Left lung (tissue), 10 donors: ENCODE results near the gene NCAPG2. TPM values are rescaled to one million over a fixed set of nuclear protein-coding genes. Genes with fewer than 3 reads are reported as not detected.

Source experiments
- ATAC-seq: fragments of 200-7000 bp; cut with Tn5 transposase; one replicate; pipeline ENCODE4 v1.9.1; 2020; ENCODE audit warnings: moderate library complexity
- DNase-seq, 4 donors: peaks; one replicate each; pipeline ENCODE4 v3.0.0-alpha.2; 2013 to 2020
- H3K27ac ChIP-seq, 2 donors: fragments of 200-600 bp; sonication (generic) in 1 of 2; one replicate each; pipeline versions ENCODE4 v1.5.0 to v1.8.0; 2020 to 2021
- H3K27me3 ChIP-seq, 2 donors: fragments of 200-600 bp; sonication (generic) in 1 of 2; one replicate each; pipeline versions ENCODE4 v1.5.0 to v1.8.0; 2020 to 2021
- H3K36me3 ChIP-seq, 2 donors: fragments of 200-600 bp; sonication (generic) in 1 of 2; one replicate each; pipeline versions ENCODE4 v1.5.0 to v1.8.0; 2020 to 2021
- H3K4me1 ChIP-seq, 2 donors: fragments of 200-600 bp; one replicate each; pipeline ENCODE4 v1.8.0; 2021
- H3K4me3 ChIP-seq, 2 donors: fragments of 200-600 bp; sonication (generic) in 1 of 2; one replicate each; pipeline versions ENCODE4 v1.5.0 to v1.8.0; 2020 to 2021; ENCODE audit warnings: mild to moderate bottlenecking in 1 of 2
- H3K9me3 ChIP-seq, 2 donors: fragments of 200-600 bp; sonication (generic) in 1 of 2; one replicate each; pipeline versions ENCODE4 v1.5.0 to v1.8.0; 2020 to 2021
- intact Hi-C, 2 donors: fragments of 100-400 bp; cut with DNase I; formaldehyde crosslinking; loops; one replicate each; pipeline versions ENCODE4 v1.11.2 to v1.14.2; 2022
- polyA plus RNA-seq, 6 donors: library from polyadenylated mRNA; unstranded; fragments of 120-200 nt; gene quantifications; one replicate each; pipeline ENCODE4 v1.2.1, GENCODE V29; 2013; ENCODE audit not compliant: insufficient read length in 6 of 6
- total RNA-seq, 2 donors: library from RNA; stranded (reverse); fragmentation: NEBNext Ultra II Directional; extraction: Animal tissue kit (Norgen Biotek cat#: 25700); gene quantifications; one replicate each; pipeline ENCODE4 v1.2.1, GENCODE V29; 2021
- TF ChIP-seq, protein P1 (sequence below), 2 donors: fragments of 200-600 bp; sonication (generic) in 1 of 2; IDR thresholded peaks; one replicate each; pipeline versions ENCODE4 v1.5.0 to v1.8.0; 2021; ENCODE audit warnings: antibody characterized with exemption in 2 of 2
- donor health status: DM: no; HTN: yes; CAD: no.
- donor health status: DM: no; HTN: no; CAD: no.

The NCAPG2 gene
- total and polyA plus RNA-seq, 8 donors, result 13.5 to 42.7 (median 24.6) TPM

DNA sequence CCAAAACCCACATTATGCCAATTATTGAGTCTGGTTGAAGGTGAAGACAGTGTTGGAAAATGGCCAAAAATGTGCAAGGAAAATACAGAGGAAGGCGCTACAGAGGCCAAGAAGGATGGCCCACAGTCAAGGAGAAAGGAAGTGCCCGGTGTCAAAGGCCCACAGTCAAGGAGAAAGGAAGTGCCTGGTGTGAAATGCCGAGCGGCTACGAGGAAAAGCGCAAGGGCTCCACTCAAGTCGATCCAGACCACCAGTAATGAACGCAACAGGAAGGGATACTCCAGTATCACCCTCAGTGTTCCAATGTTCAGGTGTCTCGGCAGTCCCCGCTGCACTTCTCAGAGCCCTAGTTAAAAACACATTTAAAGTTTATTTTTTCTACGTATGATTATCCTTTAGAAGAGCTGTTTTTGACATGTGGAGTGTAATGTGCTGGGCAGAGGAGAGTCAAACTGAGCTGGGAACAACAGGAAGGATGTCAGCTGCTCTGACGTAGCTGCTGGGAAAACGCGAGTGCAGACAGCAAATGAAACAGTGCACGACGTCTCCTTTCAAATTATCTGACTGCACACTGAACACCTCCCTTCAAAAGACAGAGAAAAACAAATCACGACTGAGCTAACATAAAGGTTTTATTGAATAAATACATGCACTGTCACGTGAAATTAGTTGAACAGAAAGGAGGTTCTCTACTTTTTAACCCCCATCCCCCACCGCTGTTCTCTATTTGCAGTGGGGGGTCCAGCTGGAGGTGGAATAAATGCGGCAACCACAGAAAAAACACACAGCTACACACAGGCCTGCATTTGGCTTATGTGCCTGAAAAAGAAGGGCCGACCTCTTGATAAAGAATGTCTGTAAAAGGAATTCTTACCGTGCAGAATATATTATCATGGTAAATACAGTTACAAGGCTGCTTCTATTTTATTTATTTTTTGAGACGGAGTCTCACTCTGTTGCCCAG is 26.1 kb upstream of the NCAPG2 start:
- H3K9me3 ChIP-seq, result no peaks in the 10 kb centered on the region
- H3K4me1 ChIP-seq, result peaks cover 0 to 10% of the 10 kb centered on the region in 2 donors
- H3K27me3 ChIP-seq, result no peaks in the 10 kb centered on the region
- H3K36me3 ChIP-seq, result peaks cover 0 to 29% of the 10 kb centered on the region in 2 donors
- intact Hi-C loops, result no loop called here
- H3K4me3 ChIP-seq, result no peak overlapping the region
- no peak for ATAC-seq
- TF ChIP-seq, protein P1, sequence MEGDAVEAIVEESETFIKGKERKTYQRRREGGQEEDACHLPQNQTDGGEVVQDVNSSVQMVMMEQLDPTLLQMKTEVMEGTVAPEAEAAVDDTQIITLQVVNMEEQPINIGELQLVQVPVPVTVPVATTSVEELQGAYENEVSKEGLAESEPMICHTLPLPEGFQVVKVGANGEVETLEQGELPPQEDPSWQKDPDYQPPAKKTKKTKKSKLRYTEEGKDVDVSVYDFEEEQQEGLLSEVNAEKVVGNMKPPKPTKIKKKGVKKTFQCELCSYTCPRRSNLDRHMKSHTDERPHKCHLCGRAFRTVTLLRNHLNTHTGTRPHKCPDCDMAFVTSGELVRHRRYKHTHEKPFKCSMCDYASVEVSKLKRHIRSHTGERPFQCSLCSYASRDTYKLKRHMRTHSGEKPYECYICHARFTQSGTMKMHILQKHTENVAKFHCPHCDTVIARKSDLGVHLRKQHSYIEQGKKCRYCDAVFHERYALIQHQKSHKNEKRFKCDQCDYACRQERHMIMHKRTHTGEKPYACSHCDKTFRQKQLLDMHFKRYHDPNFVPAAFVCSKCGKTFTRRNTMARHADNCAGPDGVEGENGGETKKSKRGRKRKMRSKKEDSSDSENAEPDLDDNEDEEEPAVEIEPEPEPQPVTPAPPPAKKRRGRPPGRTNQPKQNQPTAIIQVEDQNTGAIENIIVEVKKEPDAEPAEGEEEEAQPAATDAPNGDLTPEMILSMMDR (IDR thresholded peaks at IDR 0.05), result no peak
- DNase-seq, result peak in 2 of 4 donors; percentile 23 to 30
- H3K27ac ChIP-seq, result peak overlapping the region in 1 of 2 donors; percentile 54

DNA sequence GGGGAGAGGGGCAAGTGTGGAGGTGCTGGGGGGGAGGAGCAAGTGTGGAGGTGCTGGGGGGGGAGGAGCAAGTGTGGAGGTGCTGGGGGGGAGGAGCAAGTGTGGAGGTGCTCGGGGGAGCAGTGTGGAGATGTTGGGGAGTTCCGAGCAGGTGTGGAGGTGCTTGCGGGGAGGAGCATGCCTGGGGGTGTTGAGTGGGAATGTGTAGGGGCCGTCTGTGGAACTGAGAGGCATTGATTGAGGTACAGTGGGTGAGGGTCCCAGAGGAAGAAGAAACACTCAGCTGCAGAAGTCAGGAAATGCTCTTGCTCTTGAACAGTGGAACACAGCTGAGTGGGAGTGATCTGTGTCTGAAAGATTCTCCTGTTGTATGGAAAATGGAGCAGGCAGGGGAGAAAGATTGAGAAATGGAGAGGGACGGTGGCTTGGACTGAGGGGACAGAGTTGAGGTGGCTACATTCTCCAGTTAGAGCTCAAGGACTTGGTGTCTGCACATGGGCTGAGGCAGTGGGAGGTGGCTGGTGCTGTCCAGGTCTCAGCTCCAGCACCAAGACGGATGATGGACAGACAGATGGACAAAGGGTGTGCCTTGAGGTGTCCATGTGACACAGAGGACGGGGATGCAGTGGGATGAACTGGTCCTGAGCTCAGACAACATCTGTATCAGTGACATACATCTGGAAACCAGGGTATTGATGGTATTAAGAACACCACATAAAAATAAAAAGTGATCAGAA is 25.2 kb upstream of the NCAPG2 start:
- Histone ChIP-seq H3K36me3 (peaks cover 0 to 22% of the 10 kb centered on the region in 2 donors), H3K27ac (peak overlapping the region in 1 of 2 donors; percentile 54), H3K4me3 (no peak overlapping the region), H3K4me1 (peaks cover 0 to 10% of the 10 kb centered on the region in 2 donors), H3K9me3 (no peaks in the 10 kb centered on the region), H3K27me3 (no peaks in the 10 kb centered on the region)
- no peak for ATAC-seq
- intact Hi-C loops, result no loop called here
- TF ChIP-seq, protein P1 (IDR thresholded peaks at IDR 0.05), result no peak
- DNase-seq, result no peak

DNA sequence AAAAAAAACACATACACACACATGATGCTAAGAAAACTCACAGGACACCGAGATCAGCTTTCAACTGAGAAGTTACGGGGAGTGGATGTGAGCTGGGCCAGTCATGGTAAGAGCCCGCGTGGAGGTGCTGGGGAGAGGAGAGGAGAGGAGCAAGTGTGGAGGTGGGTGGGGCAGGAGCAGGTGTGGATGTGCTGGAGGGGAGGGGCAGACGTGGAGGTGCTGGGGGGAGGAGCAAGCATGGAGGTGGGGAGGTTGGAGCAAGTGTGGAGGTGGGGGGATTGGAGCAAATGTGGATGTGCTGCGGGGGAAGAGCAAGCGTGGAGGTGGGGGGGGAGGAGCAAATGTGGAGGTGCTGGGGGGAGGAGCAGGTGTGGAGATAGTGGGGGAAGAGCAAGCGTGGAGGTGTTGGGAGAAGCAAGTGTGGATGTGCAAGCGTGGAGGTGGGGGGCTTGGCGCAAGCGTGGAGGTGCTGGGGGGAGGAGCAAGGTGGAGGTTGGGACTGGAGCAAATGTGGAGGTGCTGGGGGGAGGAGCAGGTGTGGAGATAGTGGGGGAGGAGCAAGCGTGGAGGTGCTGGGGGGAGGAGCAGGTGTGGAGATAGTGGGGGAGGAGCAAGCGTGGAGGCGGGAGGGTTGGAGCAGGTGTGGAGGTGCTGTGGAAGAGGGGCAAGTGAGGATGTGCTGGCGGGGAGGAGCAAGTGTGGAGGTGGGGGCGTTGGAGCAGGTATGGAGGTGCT is 24.5 kb upstream of the NCAPG2 start:
- peaks cover 0 to 10% of the 10 kb centered on the region in 2 donors for H3K4me1 ChIP-seq
- peaks cover 0 to 14% of the 10 kb centered on the region in 2 donors for H3K36me3 ChIP-seq
- intact Hi-C loops, result no loop called here
- DNase-seq, result no peak
- H3K4me3 ChIP-seq, result no peak overlapping the region
- ATAC-seq, result no peak
- no peaks in the 10 kb centered on the region for H3K9me3 ChIP-seq
- no peak overlapping the region for H3K27ac ChIP-seq
- no peaks in the 10 kb centered on the region for H3K27me3 ChIP-seq
- TF ChIP-seq, protein P1 (IDR thresholded peaks at IDR 0.05), result no peak

- Histone ChIP-seq H3K9me3 (no peaks in the 10 kb centered on the region), H3K36me3 (peaks cover 0 to 4% of the 10 kb centered on the region in 2 donors), H3K27me3 (no peaks in the 10 kb centered on the region), H3K27ac (no peak overlapping the region), H3K4me1 (peaks cover 0 to 10% of the 10 kb centered on the region in 2 donors), H3K4me3 (no peak overlapping the region)
- ATAC-seq, result no peak
- no peak for DNase-seq
- intact Hi-C loops, result no loop called here
- TF ChIP-seq, protein P1 (IDR thresholded peaks at IDR 0.05), result no peak
Observed at GRCh38 chr7:158727690-158728089, 23.1 kb upstream of the NCAPG2 start.
